Frontal cortex (tissue), 1 donor: ENCODE data around the gene CDK2AP2. TPM values are rescaled to one million over a fixed set of nuclear protein-coding genes. Genes with fewer than 3 reads are reported as not detected.

ENCODE experiments used
- small RNA-seq: library from RNA; depleted of rRNA; stranded (forward); fragments of <200 nt; gene quantifications from one replicate; pipeline ENCODE3, GENCODE V24; 2014
- total RNA-seq: library from RNA; depleted of rRNA; stranded (reverse); fragments of >200 nt; gene quantifications from one replicate; pipeline ENCODE4 v1.2.3, GENCODE V29; 2014

Gene CDK2AP2
- total RNA-seq, 1 donor from 2014 or later = 4.9 TPM

Small RNAs within 50 kb of the gene (small RNA-seq; reads per million reads assigned to genes)
- not detected for gene MIR6752

Other genes with a start within 250 kb of the CDK2AP2 start
- 46.9 TPM for gene GRK2, start 241.7 kb downstream of the CDK2AP2 start, total RNA-seq
- gene ANKRD13D, start 218.9 kb downstream of the CDK2AP2 start, total RNA-seq = 55.8 TPM
- 2.0 TPM for gene SSH3, start 204.6 kb downstream of the CDK2AP2 start, total RNA-seq
- 3.7 TPM for gene POLD4, start 154.6 kb downstream of the CDK2AP2 start, total RNA-seq
- under 0.01 TPM for gene CLCF1, start 134.6 kb downstream of the CDK2AP2 start, total RNA-seq
- gene RAD9A, start 116.2 kb downstream of the CDK2AP2 start, total RNA-seq = 11.8 TPM
- gene PPP1CA, start 106.3 kb downstream of the CDK2AP2 start, total RNA-seq = 69.3 TPM
- not detected for gene TBC1D10C, start 104.1 kb downstream of the CDK2AP2 start, total RNA-seq
- under 0.01 TPM for gene CARNS1, start 92.5 kb downstream of the CDK2AP2 start, total RNA-seq
- 15.1 TPM for gene RPS6KB2, start 79.7 kb downstream of the CDK2AP2 start, total RNA-seq
- not detected for gene PTPRCAP, start 70.5 kb downstream of the CDK2AP2 start, total RNA-seq
- gene CORO1B, start 64.7 kb downstream of the CDK2AP2 start, total RNA-seq = 24.1 TPM
- not detected for gene GPR152, start 55.4 kb downstream of the CDK2AP2 start, total RNA-seq
- not detected for gene CABP4, start 52.8 kb downstream of the CDK2AP2 start, total RNA-seq
- 17.5 TPM for gene TMEM134, start 38.9 kb downstream of the CDK2AP2 start, total RNA-seq
- gene AIP, start 25.1 kb downstream of the CDK2AP2 start, total RNA-seq = 89.3 TPM
- 32.6 TPM for gene PITPNM1, start 2.8 kb downstream of the CDK2AP2 start, total RNA-seq
- gene CABP2, start 15.3 kb upstream of the CDK2AP2 start, total RNA-seq = not detected
- gene GSTP1, start 75.7 kb upstream of the CDK2AP2 start, total RNA-seq = 206 TPM
- gene NDUFV1, start 98.8 kb upstream of the CDK2AP2 start, total RNA-seq = 182 TPM
- gene NUDT8, start 121.8 kb upstream of the CDK2AP2 start, total RNA-seq = 1.2 TPM
- not detected for gene TBX10, start 131.6 kb upstream of the CDK2AP2 start, total RNA-seq
- not detected for gene ACY3, start 142.6 kb upstream of the CDK2AP2 start, total RNA-seq
- not detected for gene ALDH3B2, start 166.5 kb upstream of the CDK2AP2 start, total RNA-seq